HG03432 (cell line): ENCODE data around the gene RHEB.

Source experiments
- ATAC-seq: cut with Tn5 transposase; IDR thresholded peaks from one replicate; pipeline ENCODE4 v1.9.1; 2021; ENCODE audit warnings: mild to moderate bottlenecking, moderate library complexity; ENCODE audit not compliant: unreplicated experiment

RHEB gene

DNA sequence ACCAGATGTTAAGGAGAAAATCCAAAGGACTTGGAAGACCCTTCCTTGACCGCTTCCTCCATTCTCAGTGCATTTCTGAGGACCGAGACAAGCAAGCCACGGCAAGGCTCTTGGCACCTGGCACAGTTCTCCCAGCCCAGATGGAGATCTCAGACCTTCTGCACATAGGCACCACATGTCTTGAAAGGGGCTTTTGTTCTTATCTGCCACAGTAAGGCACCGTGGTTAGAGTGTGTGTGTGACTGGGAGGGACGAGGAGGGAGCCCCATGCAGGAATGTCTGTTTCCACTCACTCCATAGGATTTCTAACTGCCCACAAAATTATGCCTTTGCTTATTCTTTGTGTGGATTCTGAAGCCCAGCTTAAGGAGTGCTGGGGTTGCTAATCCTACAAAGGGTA, 99.6 kb downstream of the RHEB start:
- ATAC-seq, result no peak

DNA sequence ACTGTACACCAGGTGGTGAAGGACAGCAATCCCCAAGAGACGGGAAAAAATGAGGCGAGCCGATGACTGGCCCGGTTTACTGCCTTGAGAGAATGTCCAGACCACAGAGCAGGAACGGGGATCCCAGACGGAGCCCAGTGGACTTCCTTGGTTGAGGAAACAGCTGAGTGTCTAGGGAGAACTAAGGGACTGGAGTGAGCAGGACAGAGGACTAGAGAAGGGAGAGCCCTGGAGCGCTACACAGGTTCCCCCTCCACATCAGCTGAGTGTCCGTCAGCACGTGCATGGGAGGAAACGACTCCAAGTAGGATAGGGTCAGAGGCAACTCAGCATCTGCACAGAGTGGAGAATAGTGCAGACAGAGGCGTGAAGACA, 102.8 kb downstream of the RHEB start:
- no peak for ATAC-seq

DNA sequence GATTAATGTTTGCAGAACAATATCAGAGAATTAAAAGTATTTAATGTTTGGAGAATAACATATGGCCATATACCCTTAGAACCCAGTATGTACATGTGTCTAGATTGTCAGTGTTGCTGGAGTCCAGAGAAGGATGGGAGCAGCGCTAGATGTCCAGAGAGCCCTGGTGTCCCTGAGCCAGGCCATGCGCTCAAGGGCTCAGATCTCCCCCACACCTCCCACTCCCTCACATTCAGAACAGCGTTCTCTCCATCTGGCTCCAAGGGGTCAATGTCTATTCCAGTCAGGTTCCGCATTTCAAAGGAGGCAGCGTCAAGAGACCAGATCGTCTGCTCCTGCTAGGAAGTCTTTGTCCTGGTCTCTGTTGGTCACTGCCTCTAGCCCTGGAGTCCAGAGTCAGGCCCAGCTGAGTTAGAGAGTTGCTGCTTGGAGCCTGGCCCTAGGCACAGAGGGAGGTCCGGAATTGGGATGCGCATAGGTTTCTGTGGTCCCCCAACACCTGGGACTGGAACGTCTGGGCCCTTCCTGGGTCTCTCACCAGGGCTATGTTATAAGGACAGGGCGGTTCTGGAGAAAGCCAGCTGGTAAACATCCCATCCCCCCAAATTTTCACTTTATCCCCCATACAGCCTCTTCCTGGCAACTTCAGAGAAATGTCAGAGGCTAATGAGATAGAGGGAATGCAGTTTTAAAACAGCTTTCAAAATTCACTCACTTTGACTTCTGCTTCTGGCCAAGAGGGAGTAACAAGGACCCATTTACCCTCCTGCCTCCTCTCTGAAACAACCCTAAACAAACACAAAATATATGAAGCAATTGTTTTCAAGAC, 103.4 kb downstream of the RHEB start:
- no peak for ATAC-seq
